D721Med (cell line): ENCODE results near the gene MAP2K6.

ENCODE experiments used
- DNase-seq: peaks from one replicate; pipeline ENCODE4 v3.0.0; 2011; ENCODE audit warnings: low spot score; ENCODE audit not compliant: insufficient read length
- FAIRE-seq: peaks from 2 replicates; lab custom pipeline; 2011; peaks lifted over from hg19 to GRCh38; lab: Jason Lieb, UNC
- CTCF ChIP-seq: IDR thresholded peaks from 2 replicates; pipeline ENCODE4 v1.5.1; 2012; ENCODE audit warnings: mild to moderate bottlenecking, control low read depth; ENCODE audit not compliant: insufficient read depth; ENCODE audit errors: missing control alignments

The MAP2K6 gene

GRCh38 chr17:69411766-69412165 lies 2.7 kb upstream of the MAP2K6 start:
- DNase-seq (no peak), FAIRE-seq (no peak)
- TF ChIP-seq CTCF, result no peak

GRCh38 chr17:69412251-69412671 lies 2.2 kb upstream of the MAP2K6 start:
- DNase-seq (no peak), FAIRE-seq (no peak)

GRCh38 chr17:69415431-69415830 lies 934 bp downstream of the MAP2K6 start:
- DNase-seq, result no peak
- no peak for TF ChIP-seq CTCF
- FAIRE-seq, result no peak

More at GRCh38 chr17:69412251-69412671, 2.2 kb upstream of the MAP2K6 start:
- no peak for TF ChIP-seq CTCF

GRCh38 chr17:69417545-69418483 lies 3.3 kb downstream of the MAP2K6 start:
- FAIRE-seq, result no peak

GRCh38 chr17:69418535-69418934 lies 4.0 kb downstream of the MAP2K6 start:
- FAIRE-seq, result no peak

More at GRCh38 chr17:69417545-69418483, 3.3 kb downstream of the MAP2K6 start:
- no peak for DNase-seq
- TF ChIP-seq CTCF, result no peak

GRCh38 chr17:69423450-69423849 lies 9.0 kb downstream of the MAP2K6 start:
- no peak for TF ChIP-seq CTCF
- DNase-seq, result no peak
- no peak for FAIRE-seq

More at GRCh38 chr17:69418535-69418934, 4.0 kb downstream of the MAP2K6 start:
- DNase-seq, result no peak
- no peak for TF ChIP-seq CTCF
